Measurements from ENCODE around the gene TFDP1.

DNA sequence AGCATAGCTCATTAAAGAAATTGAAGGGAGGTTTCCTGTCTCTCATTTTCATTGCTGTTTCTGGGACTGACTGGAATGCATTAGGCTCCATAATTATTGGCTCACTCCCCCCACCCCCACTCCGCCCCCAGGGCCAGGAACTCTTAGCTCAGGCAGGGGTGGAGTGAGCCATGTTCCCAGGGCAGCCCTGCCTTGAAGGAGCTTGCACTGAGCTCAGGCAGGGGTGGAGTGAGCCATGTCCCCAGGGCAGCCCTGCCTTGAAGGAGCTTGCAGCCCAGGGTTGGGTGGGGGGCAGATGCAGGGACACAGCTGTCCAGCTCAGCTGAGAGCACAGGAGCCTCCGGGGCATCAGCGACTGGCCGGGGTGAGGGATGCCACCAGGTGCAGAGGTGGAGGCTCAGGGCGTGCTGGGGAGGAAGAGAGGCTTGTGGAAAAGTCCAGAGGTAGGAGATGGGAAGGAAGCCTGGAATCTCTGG lies 39.1 kb upstream of the TFDP1 start:
- TF ChIP-seq, protein P1, sequence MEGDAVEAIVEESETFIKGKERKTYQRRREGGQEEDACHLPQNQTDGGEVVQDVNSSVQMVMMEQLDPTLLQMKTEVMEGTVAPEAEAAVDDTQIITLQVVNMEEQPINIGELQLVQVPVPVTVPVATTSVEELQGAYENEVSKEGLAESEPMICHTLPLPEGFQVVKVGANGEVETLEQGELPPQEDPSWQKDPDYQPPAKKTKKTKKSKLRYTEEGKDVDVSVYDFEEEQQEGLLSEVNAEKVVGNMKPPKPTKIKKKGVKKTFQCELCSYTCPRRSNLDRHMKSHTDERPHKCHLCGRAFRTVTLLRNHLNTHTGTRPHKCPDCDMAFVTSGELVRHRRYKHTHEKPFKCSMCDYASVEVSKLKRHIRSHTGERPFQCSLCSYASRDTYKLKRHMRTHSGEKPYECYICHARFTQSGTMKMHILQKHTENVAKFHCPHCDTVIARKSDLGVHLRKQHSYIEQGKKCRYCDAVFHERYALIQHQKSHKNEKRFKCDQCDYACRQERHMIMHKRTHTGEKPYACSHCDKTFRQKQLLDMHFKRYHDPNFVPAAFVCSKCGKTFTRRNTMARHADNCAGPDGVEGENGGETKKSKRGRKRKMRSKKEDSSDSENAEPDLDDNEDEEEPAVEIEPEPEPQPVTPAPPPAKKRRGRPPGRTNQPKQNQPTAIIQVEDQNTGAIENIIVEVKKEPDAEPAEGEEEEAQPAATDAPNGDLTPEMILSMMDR (IDR thresholded peaks at IDR 0.05), result no peak
- TF ChIP-seq POLR2A (IDR thresholded peaks at IDR 0.05), result no peak

Measured in uterus (tissue), 2 donors.